ENCODE data around the gene RNF5. TPM values are rescaled to one million over a fixed set of nuclear protein-coding genes. Genes with fewer than 3 reads are reported as not detected.
A peak's percentile ranks its signal among the peaks of the same experiment; 100 is the strongest.

Gene RNF5
- total and polyA plus RNA-seq, 12 donors = 53.0 to 132 (median 82.7) TPM

DNA sequence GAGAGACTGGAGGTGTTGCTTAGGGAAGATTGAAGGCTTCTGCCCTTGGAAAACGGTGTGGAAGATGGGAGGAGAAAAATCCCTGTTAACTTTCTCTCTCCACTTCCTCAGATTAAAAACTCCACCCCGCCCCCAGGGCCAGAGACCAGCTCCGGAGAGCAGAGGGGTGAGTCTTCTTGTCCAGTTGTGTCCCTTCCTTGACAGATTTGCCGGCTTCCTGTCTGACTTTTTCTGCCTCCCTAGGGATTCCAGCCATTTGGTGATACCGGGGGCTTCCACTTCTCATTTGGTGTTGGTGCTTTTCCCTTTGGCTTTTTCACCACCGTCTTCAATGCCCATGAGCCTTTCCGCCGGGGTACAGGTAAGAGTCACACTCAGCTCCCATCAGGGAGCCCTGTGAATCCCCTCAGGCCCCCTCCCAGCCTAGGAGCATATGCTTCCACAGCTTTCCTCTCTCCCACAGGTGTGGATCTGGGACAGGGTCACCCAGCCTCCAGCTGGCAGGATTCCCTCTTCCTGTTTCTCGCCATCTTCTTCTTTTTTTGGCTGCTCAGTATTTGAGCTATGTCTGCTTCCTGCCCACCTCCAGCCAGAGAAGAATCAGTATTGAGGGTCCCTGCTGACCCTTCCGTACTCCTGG lies 1.7 kb downstream of the RNF5 start:
- no peaks in the 10 kb centered on the region for H3K9me3 ChIP-seq
- H3K27ac ChIP-seq = peak overlapping the region in 8 of 10 donors; percentile 93 to 98 (median 94)
- no peak for DNase-seq
- TF ChIP-seq, protein P1, sequence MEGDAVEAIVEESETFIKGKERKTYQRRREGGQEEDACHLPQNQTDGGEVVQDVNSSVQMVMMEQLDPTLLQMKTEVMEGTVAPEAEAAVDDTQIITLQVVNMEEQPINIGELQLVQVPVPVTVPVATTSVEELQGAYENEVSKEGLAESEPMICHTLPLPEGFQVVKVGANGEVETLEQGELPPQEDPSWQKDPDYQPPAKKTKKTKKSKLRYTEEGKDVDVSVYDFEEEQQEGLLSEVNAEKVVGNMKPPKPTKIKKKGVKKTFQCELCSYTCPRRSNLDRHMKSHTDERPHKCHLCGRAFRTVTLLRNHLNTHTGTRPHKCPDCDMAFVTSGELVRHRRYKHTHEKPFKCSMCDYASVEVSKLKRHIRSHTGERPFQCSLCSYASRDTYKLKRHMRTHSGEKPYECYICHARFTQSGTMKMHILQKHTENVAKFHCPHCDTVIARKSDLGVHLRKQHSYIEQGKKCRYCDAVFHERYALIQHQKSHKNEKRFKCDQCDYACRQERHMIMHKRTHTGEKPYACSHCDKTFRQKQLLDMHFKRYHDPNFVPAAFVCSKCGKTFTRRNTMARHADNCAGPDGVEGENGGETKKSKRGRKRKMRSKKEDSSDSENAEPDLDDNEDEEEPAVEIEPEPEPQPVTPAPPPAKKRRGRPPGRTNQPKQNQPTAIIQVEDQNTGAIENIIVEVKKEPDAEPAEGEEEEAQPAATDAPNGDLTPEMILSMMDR (IDR thresholded peaks at IDR 0.05) = no peak
- peaks cover 14 to 81% (median 62%) of the 10 kb centered on the region in 9 donors for H3K4me1 ChIP-seq
- ATAC-seq = no peak
- WGBS, 2 donors = 54 to 55% methylated on average over 10 of the region's 10 CpGs
- peaks cover 0 to 47% (median 11%) of the 10 kb centered on the region in 9 donors for H3K36me3 ChIP-seq
- H3K27me3 ChIP-seq = no peaks in the 10 kb centered on the region
- peak overlapping the region in 6 of 10 donors; percentile 67 to 91 (median 87) for H3K4me3 ChIP-seq
- intact Hi-C loops (cut with DNase I) = loop anchor here in 4 of 10 donors (2.0 to 10.0 kb wide), 3 partner anchors 15 to 1025 kb away; partner anchors contain the start of genes ATF6B (in 3 of the 4), HSD17B8 (in 1 of the 4), RING1 (in 1 of the 4) and RXRB (in 1 of the 4)

DNA sequence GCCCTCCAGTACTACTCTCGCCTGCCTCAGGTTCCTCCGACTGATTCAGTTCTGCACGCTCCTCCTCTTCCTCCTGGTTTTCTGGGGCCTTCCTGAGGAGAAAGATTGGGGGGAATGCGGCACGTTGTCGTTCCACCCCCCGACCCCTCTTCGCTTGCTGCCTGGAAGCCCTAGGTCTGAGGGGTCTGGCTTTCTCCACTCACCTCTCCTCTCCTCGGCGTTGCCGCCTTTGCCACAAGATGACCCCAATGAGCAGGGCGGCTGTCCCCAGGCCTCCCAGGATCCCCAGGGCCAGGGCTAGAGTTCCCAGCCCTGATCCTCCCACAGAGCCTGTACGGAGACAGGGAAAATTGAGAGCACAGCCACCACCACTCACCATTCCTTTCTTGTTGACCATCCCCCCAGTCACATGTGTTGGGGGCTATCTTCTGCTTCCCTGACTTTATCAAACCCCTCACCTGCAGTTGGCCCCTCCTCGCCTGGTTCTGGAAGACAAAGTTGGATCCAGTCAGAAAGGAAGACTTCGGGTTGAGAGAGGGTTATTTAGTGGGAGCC lies 3.0 kb downstream of the RNF5 start:
- ATAC-seq (no peak), DNase-seq (no peak)
- WGBS, 2 donors = 85 to 90% methylated on average over 15 of the region's 15 CpGs
- TF ChIP-seq, protein P1 (IDR thresholded peaks at IDR 0.05) = no peak
- Histone ChIP-seq H3K9me3 (no peaks in the 10 kb centered on the region), H3K27ac (peak overlapping the region in 4 of 10 donors; percentile 5 to 99 (median 59)), H3K4me1 (peaks cover 16 to 83% (median 58%) of the 10 kb centered on the region in 9 donors), H3K27me3 (no peaks in the 10 kb centered on the region), H3K36me3 (peaks cover 0 to 54% (median 11%) of the 10 kb centered on the region in 9 donors), H3K4me3 (no peak overlapping the region)
- intact Hi-C loops (cut with DNase I) = no loop called here

DNA sequence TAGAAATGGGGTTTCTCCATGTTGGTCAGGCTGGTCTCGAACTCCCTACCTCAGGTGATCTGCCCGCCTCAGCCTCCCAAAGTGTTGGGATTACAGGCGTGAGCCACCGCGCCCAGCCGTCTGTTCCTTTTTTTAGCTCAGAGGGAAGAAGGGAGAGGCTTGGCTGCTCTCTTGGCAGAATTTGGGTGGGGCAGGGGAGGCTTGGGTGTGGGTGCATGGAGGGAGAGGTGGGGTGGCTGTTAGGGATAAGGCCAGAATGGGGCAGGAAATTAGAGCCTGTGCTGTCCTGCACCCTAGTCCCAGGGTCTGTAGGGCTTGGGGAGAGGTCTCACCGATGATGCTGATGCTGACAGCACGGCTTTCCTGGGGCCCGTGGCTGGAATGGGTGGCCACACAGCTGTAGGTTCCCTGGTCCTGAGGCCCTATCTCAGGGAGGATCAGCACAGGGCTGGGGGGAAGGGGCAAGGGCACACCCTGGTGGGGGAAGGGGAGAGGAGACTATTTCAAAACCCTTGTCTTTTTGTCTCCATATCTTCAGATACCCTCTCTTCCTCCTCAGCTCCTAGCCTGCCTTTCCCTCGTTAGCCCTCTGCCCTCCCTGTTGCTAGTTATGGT lies 3.8 kb downstream of the RNF5 start:
- 70 to 87% methylated on average over 10 of the region's 10 CpGs for WGBS, 2 donors
- Histone ChIP-seq H3K36me3 (peaks cover 0 to 62% (median 15%) of the 10 kb centered on the region in 9 donors), H3K27ac (peak overlapping the region in 8 of 10 donors; percentile 19 to 99 (median 61)), H3K27me3 (no peaks in the 10 kb centered on the region), H3K9me3 (no peaks in the 10 kb centered on the region), H3K4me3 (no peak overlapping the region), H3K4me1 (peaks cover 16 to 83% (median 59%) of the 10 kb centered on the region in 9 donors)
- intact Hi-C loops (cut with DNase I) = no loop called here
- TF ChIP-seq, protein P1 (IDR thresholded peaks at IDR 0.05) = no peak
- DNase-seq (no peak), ATAC-seq (no peak)

DNA sequence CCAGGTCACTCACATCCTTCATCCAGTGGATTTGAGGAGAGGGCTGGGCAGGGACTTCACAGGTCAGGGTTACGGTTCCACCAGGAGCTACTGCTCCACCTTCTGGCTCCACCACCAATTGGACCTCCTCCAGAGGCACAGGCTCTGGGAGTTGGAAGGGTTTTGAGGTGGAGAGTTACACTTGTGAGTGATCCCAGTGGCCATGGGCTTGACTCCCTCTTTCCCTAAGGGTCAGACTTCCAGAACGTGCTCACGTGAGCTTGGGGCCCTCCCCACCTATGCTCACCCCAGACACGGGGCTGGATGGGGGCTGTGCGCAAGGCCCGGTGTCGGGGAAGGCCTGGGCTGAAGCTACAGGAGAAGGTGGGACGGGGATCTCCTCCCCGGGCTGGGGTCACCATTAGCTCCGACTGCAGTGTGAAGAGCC lies 4.4 kb downstream of the RNF5 start:
- WGBS, 2 donors = 82 to 90% methylated on average over 10 of the region's 10 CpGs
- intact Hi-C loops (cut with DNase I) = no loop called here
- Histone ChIP-seq H3K9me3 (no peaks in the 10 kb centered on the region), H3K36me3 (peaks cover 0 to 67% (median 20%) of the 10 kb centered on the region in 9 donors), H3K27ac (peak overlapping the region in 9 of 10 donors; percentile 19 to 99 (median 57)), H3K27me3 (no peaks in the 10 kb centered on the region), H3K4me1 (peaks cover 16 to 87% (median 59%) of the 10 kb centered on the region in 9 donors), H3K4me3 (no peak overlapping the region)
- ATAC-seq = no peak
- TF ChIP-seq, protein P1 (IDR thresholded peaks at IDR 0.05) = no peak
- no peak for DNase-seq

Data from heart right ventricle (tissue), 16 donors.